Loucy (cell line): ENCODE results near the gene SEMA3A.

Experiments used
- EZH2phosphoT487 ChIP-seq: fragments of 200-600 bp; IDR thresholded peaks from 2 replicates; pipeline ENCODE4 v1.6.1; 2018; ENCODE audit warnings: antibody characterized with exemption, mild to moderate bottlenecking, moderate library complexity, borderline replicate concordance
- TF ChIP-seq, protein P1 (sequence below): fragments of 200-600 bp; sonication (generic); conservative IDR thresholded peaks from 2 replicates; pipeline ENCODE4 v1.5.1; 2014; ENCODE audit warnings: mild to moderate bottlenecking, antibody characterized with exemption, low read length

DNA sequence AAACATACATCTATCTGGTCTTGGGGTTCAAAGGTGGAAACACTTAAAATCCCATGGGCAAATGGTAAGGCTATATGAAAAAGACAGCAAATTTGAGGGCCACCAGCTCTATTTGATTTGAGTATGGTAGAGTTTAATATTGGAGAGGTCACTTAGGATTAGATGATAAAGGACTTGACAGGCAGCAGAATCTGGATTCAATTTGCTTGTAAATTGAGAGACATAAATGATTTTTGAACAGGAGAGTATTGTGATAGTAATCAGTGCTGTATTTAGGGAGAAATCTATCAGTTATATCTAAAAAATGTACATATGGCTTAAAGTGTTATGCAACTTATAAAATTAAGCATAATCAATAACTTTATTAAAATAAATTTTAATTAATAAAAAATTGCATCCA lies 155.2 kb downstream of the SEMA3A start:
- TF ChIP-seq, protein P1, sequence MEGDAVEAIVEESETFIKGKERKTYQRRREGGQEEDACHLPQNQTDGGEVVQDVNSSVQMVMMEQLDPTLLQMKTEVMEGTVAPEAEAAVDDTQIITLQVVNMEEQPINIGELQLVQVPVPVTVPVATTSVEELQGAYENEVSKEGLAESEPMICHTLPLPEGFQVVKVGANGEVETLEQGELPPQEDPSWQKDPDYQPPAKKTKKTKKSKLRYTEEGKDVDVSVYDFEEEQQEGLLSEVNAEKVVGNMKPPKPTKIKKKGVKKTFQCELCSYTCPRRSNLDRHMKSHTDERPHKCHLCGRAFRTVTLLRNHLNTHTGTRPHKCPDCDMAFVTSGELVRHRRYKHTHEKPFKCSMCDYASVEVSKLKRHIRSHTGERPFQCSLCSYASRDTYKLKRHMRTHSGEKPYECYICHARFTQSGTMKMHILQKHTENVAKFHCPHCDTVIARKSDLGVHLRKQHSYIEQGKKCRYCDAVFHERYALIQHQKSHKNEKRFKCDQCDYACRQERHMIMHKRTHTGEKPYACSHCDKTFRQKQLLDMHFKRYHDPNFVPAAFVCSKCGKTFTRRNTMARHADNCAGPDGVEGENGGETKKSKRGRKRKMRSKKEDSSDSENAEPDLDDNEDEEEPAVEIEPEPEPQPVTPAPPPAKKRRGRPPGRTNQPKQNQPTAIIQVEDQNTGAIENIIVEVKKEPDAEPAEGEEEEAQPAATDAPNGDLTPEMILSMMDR = no peak
- TF ChIP-seq EZH2phosphoT487 = no peak
